K562 (cell line): Measurements from ENCODE around the gene IL23A. TPM values are rescaled to one million over a fixed set of nuclear protein-coding genes. Genes with fewer than 3 reads are reported as not detected.

ENCODE experiments used
- CBFA2T3 ChIP-seq: fragments of 450-650 bp; IDR thresholded peaks from 2 replicates; pipeline ENCODE4 v1.6.1; 2017
- CHD4 ChIP-seq: fragments of 200-600 bp; sonication (generic); IDR thresholded peaks from 3 replicates; pipeline ENCODE4 v1.6.1; 2012; ENCODE audit warnings: low read depth, mild to moderate bottlenecking, mixed read lengths, low read length, inconsistent platforms; ENCODE audit not compliant: insufficient read depth, insufficient replicate concordance, poor library complexity, severe bottlenecking
- CXXC5 ChIP-seq: fragments of 250-450 bp; sonication (Bioruptor Pico); IDR thresholded peaks from 2 replicates; pipeline ENCODE4 v1.8.0; 2022; ENCODE audit warnings: inconsistent platforms, mild to moderate bottlenecking, moderate library complexity
- DACH1 ChIP-seq: fragments of 450-650 bp; IDR thresholded peaks from 2 replicates; pipeline ENCODE4 v1.6.1; 2018; ENCODE audit not compliant: partially characterized antibody
- NR1H2 ChIP-seq: sonication (generic); formaldehyde crosslinking; IDR thresholded peaks from 2 replicates; pipeline ENCODE4 v1.4.0; 2020; ENCODE audit warnings: mild to moderate bottlenecking, missing genetic modification reagents
- PCBP2 ChIP-seq: fragments of 200-400 bp; formaldehyde crosslinking; IDR thresholded peaks from 2 replicates; pipeline ENCODE4 v1.6.1; 2018; ENCODE audit warnings: low read length, low read depth, mild to moderate bottlenecking, moderate library complexity; ENCODE audit not compliant: poor library complexity, severe bottlenecking
- PHB ChIP-seq: fragments of 250-450 bp; sonication (Bioruptor Pico); IDR thresholded peaks from 2 replicates; pipeline ENCODE4 v1.5.0; 2021
- PRPF4 ChIP-seq: fragments of 200-400 bp; formaldehyde crosslinking; IDR thresholded peaks from one replicate; pipeline ENCODE4 v1.6.1; 2017; ENCODE audit warnings: low read length, low read depth, mild to moderate bottlenecking; ENCODE audit not compliant: insufficient read depth, poor library complexity, severe bottlenecking
- ZNF764 ChIP-seq: fragments of 250-450 bp; sonication (Bioruptor Pico); IDR thresholded peaks from 2 replicates; pipeline ENCODE4 v1.4.0; 2020; ENCODE audit warnings: low read depth, mild to moderate bottlenecking, moderate library complexity
- polyA plus RNA-seq, 8 experiments: library from polyadenylated mRNA; depleted of rRNA in 4 of 8; stranded (reverse) in 5 of 8; unstranded in 3 of 8; fragments of >200 nt; fragmentation: Nextera tagmentation in 2 of 8; fragmentation: Illumina TruSeq in 1 of 8; extraction: Ambion mirVana in 2 of 8; extraction: Trizol in 1 of 8; gene quantifications; 2 replicates each; pipeline versions ENCODE4 v1.2.1 to v1.2.3, GENCODE V29; 2011 to 2014; ENCODE audit warnings: inconsistent platforms in 1 of 8, missing spikeins in 1 of 8
- total RNA-seq, 7 experiments: library from RNA; depleted of rRNA in 6 of 7; stranded (reverse); fragments of >200 nt in 6 of 7; fragmentation: Illumina TruSeq in 2 of 7; extraction: Trizol in 2 of 7; gene quantifications; 2 replicates each; pipeline versions ENCODE4 v1.2.1 to v1.2.3, GENCODE V29; 2011 to 2021; ENCODE audit warnings: low replicate concordance in 1 of 7
- TF ChIP-seq, protein P1 (sequence below), 2 experiments: fragments of 450-650 bp; IDR thresholded peaks; 2 replicates each; pipeline ENCODE4 v1.6.1; 2016; ENCODE audit warnings: mild to moderate bottlenecking in 2 of 2, borderline replicate concordance in 1 of 2, low read depth in 1 of 2, moderate library complexity in 1 of 2
- TF ChIP-seq, protein P2 (sequence below), 2 experiments: fragments of 450-650 bp in 1 of 2; sonication (generic) in 1 of 2; formaldehyde crosslinking in 1 of 2; IDR thresholded peaks in 1 of 2; conservative IDR thresholded peaks in 1 of 2; 2 replicates each; pipeline versions ENCODE4 v1.6.1 to v1.8.1; 2016 to 2023; ENCODE audit warnings: mild to moderate bottlenecking in 2 of 2, moderate library complexity in 2 of 2, inconsistent platforms in 1 of 2, missing genetic modification reagents in 1 of 2
- TF ChIP-seq, protein P3 (sequence below): fragments of 450-650 bp; formaldehyde crosslinking; IDR thresholded peaks from 2 replicates; pipeline ENCODE4 v1.4.0; 2020; ENCODE audit warnings: mild to moderate bottlenecking, moderate library complexity
- TF ChIP-seq, protein P4 (sequence below): sonication (generic); formaldehyde crosslinking; IDR thresholded peaks from 2 replicates; pipeline ENCODE4 v1.9.0; 2022; ENCODE audit warnings: mild to moderate bottlenecking, missing genetic modification reagents

The IL23A gene
- total and polyA plus RNA-seq, 9 of the 15 experiments (the other 6 are each of a cell fraction or from before 2014, with no cell fraction given), result 4.4 to 37.2 (median 9.6) TPM

DNA sequence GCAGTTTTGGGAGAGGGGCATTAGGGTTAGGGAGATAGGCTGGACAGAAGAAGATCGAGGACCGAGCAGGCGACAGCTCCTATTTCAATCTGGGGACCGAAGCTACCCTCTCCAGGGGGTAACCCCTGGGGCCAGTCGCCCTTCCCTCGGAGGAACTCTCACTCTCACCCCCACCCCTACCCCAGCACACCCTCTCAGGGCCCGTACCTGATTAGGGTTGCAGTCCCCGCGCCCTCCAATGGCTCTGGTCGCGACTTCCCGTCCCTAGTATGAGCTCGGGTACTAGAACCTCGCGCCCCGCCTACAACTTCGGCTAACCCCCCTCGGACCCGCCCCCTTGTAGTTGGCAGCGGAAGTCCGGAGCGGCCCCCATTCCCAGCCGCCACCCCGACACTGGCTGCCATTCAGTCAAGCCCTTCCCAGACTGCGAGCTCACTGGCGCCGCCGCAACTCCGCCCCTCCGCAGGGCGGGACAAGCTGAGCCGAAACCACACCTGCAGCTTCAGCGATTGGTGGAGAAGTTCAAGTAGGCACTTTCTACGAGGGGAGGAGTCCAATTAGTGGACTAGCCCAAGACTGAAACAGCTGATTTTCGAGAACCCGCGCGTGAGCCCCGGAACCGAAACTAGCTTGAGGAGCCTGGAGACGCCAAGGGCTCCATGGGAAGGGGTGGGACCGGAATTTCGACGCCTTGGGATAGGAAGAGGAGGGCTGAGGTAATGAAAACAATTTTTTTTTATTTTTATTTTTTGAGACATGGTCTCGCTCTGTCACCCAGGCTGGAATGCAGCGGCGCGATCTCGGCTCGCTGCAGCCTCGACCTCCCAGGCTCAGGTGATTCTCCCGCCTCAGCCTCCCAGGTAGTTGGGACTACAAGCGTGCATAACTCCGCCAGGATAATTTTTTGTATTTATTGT, 21.4 kb downstream of the IL23A start, which contains the start of gene STAT2 (continued):
- TF ChIP-seq, protein P1, sequence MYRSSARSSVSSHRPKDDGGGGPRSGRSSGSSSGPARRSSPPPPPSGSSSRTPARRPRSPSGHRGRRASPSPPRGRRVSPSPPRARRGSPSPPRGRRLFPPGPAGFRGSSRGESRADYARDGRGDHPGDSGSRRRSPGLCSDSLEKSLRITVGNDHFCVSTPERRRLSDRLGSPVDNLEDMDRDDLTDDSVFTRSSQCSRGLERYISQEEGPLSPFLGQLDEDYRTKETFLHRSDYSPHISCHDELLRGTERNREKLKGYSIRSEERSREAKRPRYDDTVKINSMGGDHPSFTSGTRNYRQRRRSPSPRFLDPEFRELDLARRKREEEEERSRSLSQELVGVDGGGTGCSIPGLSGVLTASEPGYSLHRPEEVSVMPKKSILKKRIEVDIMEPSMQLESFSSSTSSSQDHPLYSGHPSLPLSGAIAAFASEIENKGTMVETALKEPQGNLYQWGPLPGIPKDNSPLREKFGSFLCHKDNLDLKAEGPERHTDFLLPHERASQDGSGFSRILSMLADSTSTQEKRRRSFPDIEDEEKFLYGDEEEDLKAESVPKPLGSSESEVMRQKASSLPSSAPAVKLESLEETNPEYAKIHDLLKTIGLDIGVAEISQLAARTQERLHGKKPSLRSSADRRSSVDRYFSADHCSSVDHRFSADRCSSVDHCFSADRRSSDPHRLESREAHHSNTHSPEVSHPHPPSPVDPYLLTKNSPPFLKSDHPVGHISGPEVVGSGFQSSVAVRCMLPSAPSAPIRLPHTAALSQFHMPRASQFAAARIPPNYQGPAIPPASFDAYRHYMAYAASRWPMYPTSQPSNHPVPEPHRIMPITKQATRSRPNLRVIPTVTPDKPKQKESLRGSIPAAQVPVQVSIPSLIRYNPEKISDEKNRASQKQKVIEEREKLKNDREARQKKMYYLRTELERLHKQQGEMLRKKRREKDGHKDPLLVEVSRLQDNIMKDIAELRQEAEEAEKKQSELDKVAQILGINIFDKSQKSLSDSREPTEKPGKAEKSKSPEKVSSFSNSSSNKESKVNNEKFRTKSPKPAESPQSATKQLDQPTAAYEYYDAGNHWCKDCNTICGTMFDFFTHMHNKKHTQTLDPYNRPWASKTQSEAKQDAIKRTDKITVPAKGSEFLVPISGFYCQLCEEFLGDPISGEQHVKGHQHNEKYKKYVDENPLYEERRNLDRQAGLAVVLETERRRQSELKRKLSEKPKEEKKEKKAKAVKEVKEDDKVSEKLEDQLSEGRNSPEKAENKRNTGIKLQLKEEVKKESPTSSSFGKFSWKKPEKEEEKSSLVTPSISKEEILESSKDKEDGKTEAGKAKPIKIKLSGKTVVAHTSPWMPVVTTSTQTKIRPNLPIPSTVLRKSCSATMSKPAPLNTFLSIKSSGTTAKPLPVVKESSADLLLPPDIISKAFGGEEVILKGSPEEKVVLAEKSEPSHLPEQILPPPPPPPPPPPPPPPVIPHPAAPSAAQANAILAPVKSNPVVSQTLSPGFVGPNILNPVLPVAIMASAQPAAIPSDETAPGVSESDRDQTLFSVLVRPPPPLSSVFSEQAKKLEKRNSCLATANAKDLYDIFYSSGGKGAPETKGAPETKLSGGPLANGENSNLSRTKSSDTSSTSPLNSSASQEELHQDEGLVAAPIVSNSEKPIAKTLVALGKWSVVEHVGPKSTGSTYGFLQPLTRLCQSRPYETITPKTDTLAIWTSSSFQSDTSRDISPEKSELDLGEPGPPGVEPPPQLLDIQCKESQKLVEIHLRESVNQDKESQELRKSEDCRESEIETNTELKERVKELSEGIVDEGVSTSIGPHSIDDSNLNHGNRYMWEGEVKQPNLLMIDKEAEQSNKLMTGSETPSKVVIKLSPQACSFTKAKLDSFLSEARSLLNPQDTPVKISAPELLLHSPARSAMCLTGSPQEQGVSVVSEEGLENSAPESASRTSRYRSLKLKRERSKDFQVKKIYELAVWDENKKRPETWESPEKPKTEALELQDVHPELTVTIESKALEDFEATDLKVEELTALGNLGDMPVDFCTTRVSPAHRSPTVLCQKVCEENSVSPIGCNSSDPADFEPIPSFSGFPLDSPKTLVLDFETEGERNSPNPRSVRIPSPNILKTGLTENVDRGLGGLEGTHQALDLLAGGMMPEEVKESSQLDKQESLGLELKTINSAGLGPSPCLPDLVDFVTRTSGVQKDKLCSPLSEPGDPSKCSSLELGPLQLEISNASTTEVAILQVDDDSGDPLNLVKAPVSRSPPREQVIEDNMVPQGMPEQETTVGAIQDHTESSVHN (IDR thresholded peaks at IDR 0.05; ENCODE audit: borderline replicate concordance in 1 of 2, low read depth in 1 of 2), result peak in 1 of 2 experiments; percentile 97; a peak in 2 of 4 replicates
- TF ChIP-seq NR1H2 (CRISPR knock-in tag) (no peak), PHB (CRISPR knock-in tag) (no peak), DACH1 (peak; percentile 100), ZNF764 (CRISPR knock-in tag) (no peak; the same call in 1 of the 2 replicates), CXXC5 (CRISPR knock-in tag) (peak; percentile 84), PCBP2 (no peak), CHD4 (no peak), CBFA2T3 (no peak), PRPF4 (no peak)
- TF ChIP-seq, protein P2, sequence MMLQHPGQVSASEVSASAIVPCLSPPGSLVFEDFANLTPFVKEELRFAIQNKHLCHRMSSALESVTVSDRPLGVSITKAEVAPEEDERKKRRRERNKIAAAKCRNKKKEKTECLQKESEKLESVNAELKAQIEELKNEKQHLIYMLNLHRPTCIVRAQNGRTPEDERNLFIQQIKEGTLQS (IDR thresholded peaks at IDR 0.05), result no peak
- TF ChIP-seq, protein P2 (CRISPR knock-in tag; conservative IDR thresholded peaks at IDR 0.05), result 0 out of 2 replicates have a peak, but pooled peaks have one; percentile 13
- TF ChIP-seq, protein P3, sequence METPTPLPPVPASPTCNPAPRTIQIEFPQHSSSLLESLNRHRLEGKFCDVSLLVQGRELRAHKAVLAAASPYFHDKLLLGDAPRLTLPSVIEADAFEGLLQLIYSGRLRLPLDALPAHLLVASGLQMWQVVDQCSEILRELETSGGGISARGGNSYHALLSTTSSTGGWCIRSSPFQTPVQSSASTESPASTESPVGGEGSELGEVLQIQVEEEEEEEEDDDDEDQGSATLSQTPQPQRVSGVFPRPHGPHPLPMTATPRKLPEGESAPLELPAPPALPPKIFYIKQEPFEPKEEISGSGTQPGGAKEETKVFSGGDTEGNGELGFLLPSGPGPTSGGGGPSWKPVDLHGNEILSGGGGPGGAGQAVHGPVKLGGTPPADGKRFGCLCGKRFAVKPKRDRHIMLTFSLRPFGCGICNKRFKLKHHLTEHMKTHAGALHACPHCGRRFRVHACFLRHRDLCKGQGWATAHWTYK (CRISPR knock-in tag), result no peak
- TF ChIP-seq, protein P4, sequence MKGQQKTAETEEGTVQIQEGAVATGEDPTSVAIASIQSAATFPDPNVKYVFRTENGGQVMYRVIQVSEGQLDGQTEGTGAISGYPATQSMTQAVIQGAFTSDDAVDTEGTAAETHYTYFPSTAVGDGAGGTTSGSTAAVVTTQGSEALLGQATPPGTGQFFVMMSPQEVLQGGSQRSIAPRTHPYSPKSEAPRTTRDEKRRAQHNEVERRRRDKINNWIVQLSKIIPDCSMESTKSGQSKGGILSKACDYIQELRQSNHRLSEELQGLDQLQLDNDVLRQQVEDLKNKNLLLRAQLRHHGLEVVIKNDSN (CRISPR knock-in tag), result no peak
